ENCODE data around the gene GNB1L.

- peak; percentile 1 for TF ChIP-seq EZH2 (IDR thresholded peaks at IDR 0.05)
- TF ChIP-seq CTCF (IDR thresholded peaks at IDR 0.05), result no peak
Observed at GRCh38 chr22:19880786-19881569, 26.3 kb upstream of the GNB1L start.

Data from neural progenitor cell (in vitro differentiated cells).